HEK293 (cell line): ENCODE results near the gene NEGR1.

ENCODE experiments used
- BCL6B ChIP-seq: fragments of 450-650 bp; formaldehyde crosslinking; IDR thresholded peaks from 2 replicates; pipeline ENCODE4 v1.5.1; 2017; ENCODE audit warnings: missing biosample characterization, missing genetic modification characterization
- CTCF ChIP-seq: fragments of 450-650 bp; formaldehyde crosslinking; IDR thresholded peaks from 2 replicates; pipeline ENCODE4 v1.5.1; 2016; ENCODE audit warnings: missing biosample characterization, missing genetic modification characterization
- GLI2 ChIP-seq: fragments of 450-650 bp; formaldehyde crosslinking; IDR thresholded peaks from 2 replicates; pipeline ENCODE4; 2017; ENCODE audit warnings: missing biosample characterization, missing genetic modification characterization, low read depth, borderline replicate concordance
- INSM2 ChIP-seq: fragments of 450-650 bp; formaldehyde crosslinking; IDR thresholded peaks from 2 replicates; pipeline ENCODE4 v1.5.1; 2016; ENCODE audit warnings: missing biosample characterization, missing genetic modification characterization
- SALL2 ChIP-seq: fragments of 450-650 bp; formaldehyde crosslinking; IDR thresholded peaks from 2 replicates; pipeline ENCODE4 v1.5.0; 2017; ENCODE audit warnings: missing biosample characterization, mild to moderate bottlenecking, missing genetic modification characterization, borderline replicate concordance
- ZBTB21 ChIP-seq: fragments of 450-650 bp; formaldehyde crosslinking; IDR thresholded peaks from 2 replicates; pipeline ENCODE4 v1.5.1; 2017; ENCODE audit warnings: missing biosample characterization, missing genetic modification characterization
- ZBTB7A ChIP-seq: fragments of 450-650 bp; formaldehyde crosslinking; IDR thresholded peaks from 2 replicates; pipeline ENCODE4 v1.5.1; 2016; ENCODE audit warnings: low read depth, missing biosample characterization, missing genetic modification characterization
- ZFHX2 ChIP-seq: fragments of 450-650 bp; formaldehyde crosslinking; conservative IDR thresholded peaks from 2 replicates; pipeline ENCODE4 v1.5.1; 2016; ENCODE audit warnings: missing biosample characterization, missing genetic modification characterization
- ZNF311 ChIP-seq: fragments of 450-650 bp; formaldehyde crosslinking; IDR thresholded peaks from 2 replicates; pipeline ENCODE4 v1.5.1; 2017; ENCODE audit warnings: missing biosample characterization, missing genetic modification characterization, borderline replicate concordance
- ZNF404 ChIP-seq: fragments of 450-650 bp; formaldehyde crosslinking; IDR thresholded peaks from 2 replicates; pipeline ENCODE4 v1.5.1; 2017; ENCODE audit warnings: missing biosample characterization, missing genetic modification characterization
- ZNF501 ChIP-seq: fragments of 450-650 bp; formaldehyde crosslinking; IDR thresholded peaks from 2 replicates; pipeline ENCODE4 v1.5.1; 2016; ENCODE audit warnings: missing biosample characterization, missing genetic modification characterization
- ZNF610 ChIP-seq: fragments of 450-650 bp; formaldehyde crosslinking; IDR thresholded peaks from 2 replicates; pipeline ENCODE4 v1.5.1; 2016; ENCODE audit warnings: missing biosample characterization, missing genetic modification characterization, borderline replicate concordance
- ZSCAN18 ChIP-seq: fragments of 450-650 bp; formaldehyde crosslinking; IDR thresholded peaks from 2 replicates; pipeline ENCODE4 v1.5.1; 2016; ENCODE audit warnings: missing biosample characterization, missing genetic modification characterization

- no peak for TF ChIP-seq ZNF311 (tag by site-specific recombination)
- no peak for TF ChIP-seq ZNF501 (tag by site-specific recombination)
- no peak for TF ChIP-seq ZSCAN18
- TF ChIP-seq ZNF610 (tag by site-specific recombination) = no peak
- TF ChIP-seq ZBTB21 (tag by site-specific recombination) = no peak
- no peak for TF ChIP-seq INSM2 (tag by site-specific recombination)
- TF ChIP-seq GLI2 (tag by site-specific recombination) = no peak
- no peak for TF ChIP-seq CTCF (tag by site-specific recombination)
- TF ChIP-seq ZBTB7A (tag by site-specific recombination) = no peak
- TF ChIP-seq ZNF404 (tag by site-specific recombination) = no peak
- no peak for TF ChIP-seq SALL2 (tag by site-specific recombination)
- no peak for TF ChIP-seq ZFHX2 (tag by site-specific recombination)
- no peak for TF ChIP-seq BCL6B (tag by site-specific recombination)
Measured at GRCh38 chr1:72119491-72119890, 162.8 kb downstream of the NEGR1 start.
